Measurements from ENCODE around the gene POPDC2.

POPDC2 gene

DNA sequence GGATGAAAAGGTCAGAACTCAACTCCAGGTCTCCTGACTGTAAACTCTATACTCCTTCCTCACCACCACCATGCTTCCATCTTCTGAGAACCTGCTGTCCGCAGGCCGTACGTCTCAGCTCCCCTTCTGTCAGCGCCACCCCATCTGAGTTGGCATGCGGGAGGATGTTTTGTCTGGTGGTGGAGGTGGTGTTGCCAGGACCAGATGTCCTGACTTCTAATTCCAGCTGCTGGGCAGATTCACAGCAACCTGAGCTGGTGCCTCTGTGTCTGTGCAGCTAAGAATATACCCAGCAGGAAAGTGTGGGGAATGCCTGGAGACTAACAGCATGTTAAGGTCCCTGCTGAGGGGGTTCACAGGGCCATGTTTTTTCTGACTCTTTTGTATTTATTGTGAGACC is 39.5 kb downstream of the POPDC2 start:
- TF ChIP-seq SIN3A (IDR thresholded peaks at IDR 0.05; ENCODE audit: borderline replicate concordance, insufficient read depth, low read length) (no peak), REST (IDR thresholded peaks at IDR 0.05; ENCODE audit: insufficient read depth in 1 of 2, low read depth in 2 of 2, low read length in 2 of 2) (no peak), FOXP2 (optimal IDR thresholded peaks at IDR 0.05; ENCODE audit: borderline replicate concordance, extremely low read depth, extremely low read length, insufficient read depth) (no peak), POLR2AphosphoS5 (IDR thresholded peaks at IDR 0.05; ENCODE audit: low read depth, low read length) (no peak)

DNA sequence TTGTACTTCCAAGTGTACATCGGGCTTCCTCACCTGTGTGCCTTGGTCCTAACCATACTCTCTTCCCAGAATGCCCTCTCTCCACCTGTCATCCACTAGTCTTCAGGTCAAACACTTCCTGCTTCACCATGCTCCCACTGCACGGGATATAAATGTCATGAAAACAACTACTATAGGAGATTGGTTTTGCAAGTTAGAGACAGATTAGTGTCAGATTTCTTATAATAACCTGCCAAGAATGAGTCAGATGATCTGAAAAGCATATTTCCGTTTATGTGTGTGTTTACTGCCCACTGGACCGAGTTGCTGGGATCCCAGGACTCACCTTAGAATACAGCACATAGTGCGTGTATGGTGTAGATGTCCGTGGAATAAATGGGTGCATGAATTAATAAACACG is 41.3 kb downstream of the POPDC2 start:
- TF ChIP-seq SIN3A (IDR thresholded peaks at IDR 0.05; ENCODE audit: borderline replicate concordance, insufficient read depth, low read length) (no peak), POLR2AphosphoS5 (IDR thresholded peaks at IDR 0.05; ENCODE audit: low read depth, low read length) (no peak), FOXP2 (optimal IDR thresholded peaks at IDR 0.05; ENCODE audit: borderline replicate concordance, extremely low read depth, extremely low read length, insufficient read depth) (no peak), REST (IDR thresholded peaks at IDR 0.05; ENCODE audit: insufficient read depth in 1 of 2, low read depth in 2 of 2, low read length in 2 of 2) (no peak), TAF1 (IDR thresholded peaks at IDR 0.05; ENCODE audit: borderline replicate concordance, insufficient read depth, low read length) (no peak)

DNA sequence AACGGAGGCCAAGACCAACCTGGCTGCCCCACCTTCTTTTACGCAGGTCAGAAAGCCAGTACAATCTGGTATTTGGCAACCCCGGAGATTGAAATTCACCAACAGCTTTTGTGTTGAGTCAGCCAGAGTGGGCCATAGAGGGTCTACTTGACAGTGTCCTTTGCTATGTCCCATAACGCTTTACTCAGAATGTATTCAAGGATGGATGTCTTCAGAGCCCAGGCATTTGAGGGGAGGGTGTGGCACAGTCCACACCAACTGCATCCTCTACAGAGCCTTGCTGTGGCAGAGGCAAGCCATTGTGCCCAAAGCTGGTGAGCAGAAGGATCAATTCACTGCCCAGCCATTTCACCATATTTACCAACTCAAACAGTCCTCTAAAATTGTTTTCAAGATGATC is 44.3 kb downstream of the POPDC2 start:
- no peak for TF ChIP-seq SIN3A (IDR thresholded peaks at IDR 0.05; ENCODE audit: borderline replicate concordance, insufficient read depth, low read length)

- no peak for TF ChIP-seq SIN3A (IDR thresholded peaks at IDR 0.05; ENCODE audit: borderline replicate concordance, insufficient read depth, low read length)
- no peak for TF ChIP-seq TAF1 (IDR thresholded peaks at IDR 0.05; ENCODE audit: borderline replicate concordance, insufficient read depth, low read length)
Measured at GRCh38 chr3:119613872-119614271, 46.5 kb downstream of the POPDC2 start.

GRCh38 chr3:119613201-119613600 is 47.2 kb downstream of the POPDC2 start:
- TF ChIP-seq FOXP2 (optimal IDR thresholded peaks at IDR 0.05; ENCODE audit: borderline replicate concordance, extremely low read depth, extremely low read length, insufficient read depth) (no peak), TAF1 (IDR thresholded peaks at IDR 0.05; ENCODE audit: borderline replicate concordance, insufficient read depth, low read length) (no peak), POLR2AphosphoS5 (IDR thresholded peaks at IDR 0.05; ENCODE audit: low read depth, low read length) (no peak), REST (IDR thresholded peaks at IDR 0.05; ENCODE audit: insufficient read depth in 1 of 2, low read depth in 2 of 2, low read length in 2 of 2) (no peak)

GRCh38 chr3:119611664-119612063 is 48.7 kb downstream of the POPDC2 start:
- TF ChIP-seq FOXP2 (optimal IDR thresholded peaks at IDR 0.05; ENCODE audit: borderline replicate concordance, extremely low read depth, extremely low read length, insufficient read depth): no peak
- no peak for TF ChIP-seq POLR2AphosphoS5 (IDR thresholded peaks at IDR 0.05; ENCODE audit: low read depth, low read length)
- TF ChIP-seq SIN3A (IDR thresholded peaks at IDR 0.05; ENCODE audit: borderline replicate concordance, insufficient read depth, low read length): no peak
- no peak for TF ChIP-seq REST (IDR thresholded peaks at IDR 0.05; ENCODE audit: insufficient read depth in 1 of 2, low read depth in 2 of 2, low read length in 2 of 2)
- TF ChIP-seq TAF1 (IDR thresholded peaks at IDR 0.05; ENCODE audit: borderline replicate concordance, insufficient read depth, low read length): no peak

Data from PFSK-1 (cell line).